Neutrophil (primary cell): ENCODE measurements around the gene KIF1A.

Experiments
- H3K27ac ChIP-seq: fragments of 200-600 bp; sonication (generic); 2 replicates; pipeline ENCODE4 v1.5.1; 2016; ENCODE audit warnings: mild to moderate bottlenecking, moderate library complexity
- H3K27me3 ChIP-seq: fragments of 200-600 bp; sonication (generic); 2 replicates; pipeline ENCODE4 v1.6.0; 2016; ENCODE audit warnings: mild to moderate bottlenecking
- H3K36me3 ChIP-seq: fragments of 200-600 bp; sonication (generic); 2 replicates; pipeline ENCODE4 v1.5.1; 2017
- H3K4me1 ChIP-seq, 2 experiments: fragments of 200-600 bp in 1 of 2; sonication (generic) in 1 of 2; 1 replicate in 1 of 2; 2 replicates in 1 of 2; pipeline versions ENCODE4 v1.5.1 to v1.6.1; 2013 to 2016; ENCODE audit warnings: low read depth in 1 of 2, low read length in 1 of 2, mild to moderate bottlenecking in 1 of 2, moderate library complexity in 1 of 2; ENCODE audit not compliant: control insufficient read depth in 1 of 2, insufficient read depth in 1 of 2
- H3K4me3 ChIP-seq, 2 experiments: fragments of 200-600 bp in 1 of 2; sonication (generic) in 1 of 2; 1 replicate in 1 of 2; 2 replicates in 1 of 2; pipeline ENCODE4 v1.5.1; 2013 to 2016; ENCODE audit warnings: low read depth in 1 of 2, low read length in 1 of 2, mild to moderate bottlenecking in 1 of 2, moderate library complexity in 1 of 2
- H3K9me3 ChIP-seq: fragments of 200-600 bp; sonication (generic); 2 replicates; pipeline ENCODE4 v1.5.1; 2016
- TF ChIP-seq, protein P1 (sequence below): fragments of 200-600 bp; sonication (generic); IDR thresholded peaks from 2 replicates; pipeline ENCODE4 v1.5.1; 2016; ENCODE audit warnings: antibody characterized with exemption

The KIF1A gene

GRCh38 chr2:240719676-240720545, 100.1 kb downstream of the KIF1A start:
- no peak overlapping the region for H3K27ac ChIP-seq
- no peaks in the 10 kb centered on the region for H3K27me3 ChIP-seq
- no peaks in the 10 kb centered on the region for H3K9me3 ChIP-seq
- TF ChIP-seq, protein P1, sequence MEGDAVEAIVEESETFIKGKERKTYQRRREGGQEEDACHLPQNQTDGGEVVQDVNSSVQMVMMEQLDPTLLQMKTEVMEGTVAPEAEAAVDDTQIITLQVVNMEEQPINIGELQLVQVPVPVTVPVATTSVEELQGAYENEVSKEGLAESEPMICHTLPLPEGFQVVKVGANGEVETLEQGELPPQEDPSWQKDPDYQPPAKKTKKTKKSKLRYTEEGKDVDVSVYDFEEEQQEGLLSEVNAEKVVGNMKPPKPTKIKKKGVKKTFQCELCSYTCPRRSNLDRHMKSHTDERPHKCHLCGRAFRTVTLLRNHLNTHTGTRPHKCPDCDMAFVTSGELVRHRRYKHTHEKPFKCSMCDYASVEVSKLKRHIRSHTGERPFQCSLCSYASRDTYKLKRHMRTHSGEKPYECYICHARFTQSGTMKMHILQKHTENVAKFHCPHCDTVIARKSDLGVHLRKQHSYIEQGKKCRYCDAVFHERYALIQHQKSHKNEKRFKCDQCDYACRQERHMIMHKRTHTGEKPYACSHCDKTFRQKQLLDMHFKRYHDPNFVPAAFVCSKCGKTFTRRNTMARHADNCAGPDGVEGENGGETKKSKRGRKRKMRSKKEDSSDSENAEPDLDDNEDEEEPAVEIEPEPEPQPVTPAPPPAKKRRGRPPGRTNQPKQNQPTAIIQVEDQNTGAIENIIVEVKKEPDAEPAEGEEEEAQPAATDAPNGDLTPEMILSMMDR, result no peak
- no peak overlapping the region for H3K4me3 ChIP-seq
- H3K4me1 ChIP-seq, result no peaks in the 10 kb centered on the region
- no peaks in the 10 kb centered on the region for H3K36me3 ChIP-seq

DNA sequence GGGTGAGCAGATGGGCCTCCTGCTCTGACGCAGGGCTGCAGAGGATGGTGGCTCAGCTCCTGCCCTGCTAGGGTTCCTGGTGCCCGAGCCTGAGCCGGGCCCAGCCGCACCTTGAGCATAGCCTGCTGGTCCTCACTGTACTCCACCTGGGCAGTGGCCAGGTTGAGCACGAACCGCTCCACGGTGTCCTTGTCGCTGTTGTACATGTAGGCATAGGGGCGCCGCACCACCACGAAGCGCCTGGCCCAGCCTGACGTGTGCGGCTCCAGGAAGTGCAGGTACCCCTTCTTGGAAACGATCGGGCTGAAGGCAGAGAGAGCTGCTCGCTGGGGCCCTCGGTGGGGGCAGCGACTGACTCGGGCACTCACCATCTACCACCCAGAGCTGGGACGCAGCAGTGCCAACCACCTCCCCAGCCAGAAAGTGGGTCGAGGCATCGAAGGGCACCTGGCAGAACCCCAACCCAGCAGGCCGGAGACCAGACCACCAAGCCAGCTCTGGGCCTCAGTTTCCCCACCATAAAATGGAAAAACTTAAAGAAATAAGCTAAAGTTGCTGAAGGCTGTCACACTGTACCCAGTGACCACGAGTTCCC, 101.0 kb downstream of the KIF1A start:
- TF ChIP-seq, protein P1, result no peak
- no peaks in the 10 kb centered on the region for H3K36me3 ChIP-seq

DNA sequence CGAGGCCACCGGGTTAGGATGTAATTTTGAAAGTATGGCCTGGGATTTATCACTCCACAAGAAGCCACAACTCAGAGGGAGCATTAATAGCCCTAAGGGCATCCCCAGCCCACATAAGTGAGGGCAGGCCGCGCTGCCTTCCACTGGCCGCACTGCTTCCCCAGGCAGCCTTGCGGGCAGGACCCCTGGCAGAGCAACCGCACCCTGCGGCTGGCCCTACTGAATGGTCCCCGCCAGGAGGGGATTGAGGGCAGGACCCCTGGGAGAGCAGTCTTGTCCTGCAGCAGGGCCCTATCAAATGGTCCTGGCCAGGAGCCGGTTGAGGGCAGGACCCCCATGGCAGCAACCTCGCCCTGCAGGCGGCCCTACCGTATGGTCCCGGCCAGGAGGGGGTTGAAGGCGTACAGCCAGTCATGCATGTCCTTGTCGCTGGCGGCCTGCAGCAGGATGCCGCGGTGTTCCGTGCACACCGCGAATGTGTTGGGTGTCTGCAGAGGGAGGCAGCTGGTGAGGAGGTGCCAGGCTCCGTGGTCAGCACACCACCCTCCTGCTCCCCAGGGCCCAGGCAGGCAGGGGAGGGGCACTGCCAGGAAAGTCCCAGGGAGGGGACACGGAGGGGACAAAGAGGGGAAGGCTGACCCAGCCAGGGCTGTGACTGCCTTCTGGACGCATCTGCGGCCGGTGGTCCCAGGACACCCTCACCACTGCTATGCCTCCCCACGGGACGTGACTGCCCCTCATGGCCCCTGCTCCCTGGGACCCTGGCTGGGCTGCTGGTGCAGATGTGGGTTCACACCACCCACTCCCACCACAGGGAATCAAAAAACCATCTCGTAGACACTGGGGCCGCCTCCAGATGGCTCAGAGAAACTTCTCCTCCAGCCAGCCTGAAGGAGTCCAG, 102.1 kb downstream of the KIF1A start:
- no peaks in the 10 kb centered on the region for H3K36me3 ChIP-seq
- TF ChIP-seq, protein P1, result no peak
- H3K4me3 ChIP-seq, result no peak overlapping the region
- no peaks in the 10 kb centered on the region for H3K9me3 ChIP-seq
- H3K27me3 ChIP-seq, result no peaks in the 10 kb centered on the region
- no peak overlapping the region for H3K27ac ChIP-seq
- H3K4me1 ChIP-seq, result no peaks in the 10 kb centered on the region

More for the DNA sequence above, 101.0 kb downstream of the KIF1A start:
- H3K27ac ChIP-seq, result no peak overlapping the region
- no peaks in the 10 kb centered on the region for H3K27me3 ChIP-seq
- H3K9me3 ChIP-seq, result no peaks in the 10 kb centered on the region
- no peak overlapping the region for H3K4me3 ChIP-seq
- H3K4me1 ChIP-seq, result no peaks in the 10 kb centered on the region

GRCh38 chr2:240717181-240717641, 102.8 kb downstream of the KIF1A start:
- no peaks in the 10 kb centered on the region for H3K36me3 ChIP-seq
- no peak overlapping the region for H3K4me3 ChIP-seq
- H3K9me3 ChIP-seq, result no peaks in the 10 kb centered on the region
- TF ChIP-seq, protein P1, result no peak
- H3K27ac ChIP-seq, result no peak overlapping the region
- no peaks in the 10 kb centered on the region for H3K27me3 ChIP-seq
- H3K4me1 ChIP-seq, result no peaks in the 10 kb centered on the region

DNA sequence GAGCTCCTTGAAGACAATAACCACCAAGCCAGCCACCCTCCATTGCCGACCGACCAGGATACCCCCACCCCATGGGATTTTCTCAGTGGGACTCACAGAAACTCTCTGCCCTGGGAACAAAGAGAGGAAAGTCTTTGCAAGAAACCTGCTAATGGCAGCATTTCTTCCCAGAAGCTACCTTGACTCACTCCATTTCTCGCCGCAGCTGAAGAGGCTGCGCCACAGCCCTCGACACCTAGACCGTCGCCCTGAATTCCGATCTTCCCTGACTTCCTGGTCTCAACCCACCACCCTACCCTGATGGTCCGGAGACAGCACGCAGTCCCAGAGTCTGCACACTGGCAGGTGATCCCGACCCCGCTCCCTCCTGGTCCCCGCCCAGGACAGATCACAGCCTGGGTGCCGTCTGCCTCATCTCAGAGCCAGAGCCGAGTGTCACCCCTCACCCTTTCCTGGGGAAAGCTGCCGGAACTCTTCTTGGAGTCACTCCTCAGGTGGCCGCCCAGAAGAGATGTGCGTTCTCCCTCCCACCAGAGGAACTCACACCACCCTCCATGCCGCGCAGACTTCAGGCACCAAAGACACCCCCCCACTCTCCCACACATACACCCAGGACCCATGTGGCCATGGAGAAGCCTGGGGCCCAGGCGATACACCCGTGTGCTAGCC, 103.8 kb downstream of the KIF1A start:
- Histone ChIP-seq H3K27me3 (no peaks in the 10 kb centered on the region), H3K9me3 (no peaks in the 10 kb centered on the region), H3K36me3 (no peaks in the 10 kb centered on the region), H3K4me3 (no peak overlapping the region), H3K4me1 (no peaks in the 10 kb centered on the region), H3K27ac (no peak overlapping the region)
- TF ChIP-seq, protein P1, result no peak
